Panc1 (cell line): ENCODE measurements around the gene ADGRV1.
"Not testable (repeated sequence)": the region's sequence is repeated elsewhere in the genome, so short reads cannot be mapped to it uniquely, and the experiment has no call there.

Source experiments
- CTCF ChIP-seq: fragments of 450-650 bp; IDR thresholded peaks from 2 replicates; pipeline ENCODE4 v1.5.1; 2017; ENCODE audit warnings: mild to moderate bottlenecking
- POLR2AphosphoS5 ChIP-seq: IDR thresholded peaks from 2 replicates; pipeline ENCODE4 v1.6.1; 2012; ENCODE audit warnings: mild to moderate bottlenecking, low read depth, low read length, moderate library complexity
- SIN3A ChIP-seq: IDR thresholded peaks from 2 replicates; pipeline ENCODE4 v1.6.1; 2012; ENCODE audit warnings: low read depth, mild to moderate bottlenecking, low read length, moderate library complexity, borderline replicate concordance; ENCODE audit not compliant: insufficient read depth

GRCh38 chr5:90668079-90668565 is 109.5 kb downstream of the ADGRV1 start:
- not testable (repeated sequence) for TF ChIP-seq CTCF, POLR2AphosphoS5, SIN3A
